ENCODE results near the gene GCGR. TPM values are rescaled to one million over a fixed set of nuclear protein-coding genes. Genes with fewer than 3 reads are reported as not detected.

GCGR gene
- total RNA-seq, 4 donors from 2014 or later, result 0.52 to 3.8 (median 1.3) TPM

DNA sequence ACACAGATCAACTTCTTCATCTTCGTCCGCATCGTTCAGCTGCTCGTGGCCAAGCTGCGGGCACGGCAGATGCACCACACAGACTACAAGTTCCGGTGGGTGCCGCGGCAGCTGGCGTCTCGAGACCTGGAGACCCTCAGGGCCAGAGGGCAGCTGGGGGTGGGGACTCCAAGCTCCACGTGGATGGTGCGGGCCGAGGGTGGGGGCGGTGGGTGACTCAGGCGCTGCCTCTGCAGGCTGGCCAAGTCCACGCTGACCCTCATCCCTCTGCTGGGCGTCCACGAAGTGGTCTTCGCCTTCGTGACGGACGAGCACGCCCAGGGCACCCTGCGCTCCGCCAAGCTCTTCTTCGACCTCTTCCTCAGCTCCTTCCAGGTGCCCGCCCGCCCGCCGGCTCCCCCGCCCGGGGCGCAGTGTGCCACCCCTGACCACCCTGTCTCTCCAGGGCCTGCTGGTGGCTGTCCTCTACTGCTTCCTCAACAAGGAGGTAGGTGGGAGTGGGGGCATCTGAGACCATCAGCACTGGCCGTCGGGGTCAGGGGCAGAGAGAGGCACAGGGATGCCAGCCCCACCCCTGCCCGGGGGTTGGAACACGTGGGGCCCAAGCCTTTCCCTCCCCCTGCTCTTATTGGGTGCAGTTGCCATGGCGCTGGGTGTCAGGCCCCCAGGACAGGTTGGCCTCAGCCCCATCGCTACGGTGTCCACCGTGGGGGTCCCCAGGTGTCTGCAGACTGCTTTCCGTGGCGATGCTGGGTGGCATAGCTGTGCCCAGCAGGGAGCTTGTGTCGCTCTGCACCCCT, 8.8 kb downstream of the GCGR start:
- peaks cover 7% of the 10 kb centered on the region for H3K4me1 ChIP-seq
- 89% methylated on average over 19 of the region's 45 CpGs for WGBS
- peaks cover 55% of the 10 kb centered on the region for H3K27me3 ChIP-seq
- no peak for TF ChIP-seq EP300 (IDR thresholded peaks at IDR 0.05)
- TF ChIP-seq POLR2AphosphoS5 (IDR thresholded peaks at IDR 0.05), result no peak
- DNase-seq (ENCODE audit: low spot score in 2 of 2), result no peak
- no peak overlapping the region for H3K27ac ChIP-seq
- no peaks in the 10 kb centered on the region for H3K9me3 ChIP-seq
- H3K36me3 ChIP-seq, result no peaks in the 10 kb centered on the region
- no peak overlapping the region for H3K4me3 ChIP-seq

DNA sequence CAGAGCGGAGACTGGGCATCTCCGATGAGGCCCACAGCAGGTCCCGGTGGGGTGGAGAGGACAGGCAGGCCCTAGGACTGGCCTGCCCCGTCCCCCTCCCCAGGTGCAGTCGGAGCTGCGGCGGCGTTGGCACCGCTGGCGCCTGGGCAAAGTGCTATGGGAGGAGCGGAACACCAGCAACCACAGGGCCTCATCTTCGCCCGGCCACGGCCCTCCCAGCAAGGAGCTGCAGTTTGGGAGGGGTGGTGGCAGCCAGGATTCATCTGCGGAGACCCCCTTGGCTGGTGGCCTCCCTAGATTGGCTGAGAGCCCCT, 9.4 kb downstream of the GCGR start:
- TF ChIP-seq POLR2AphosphoS5 (IDR thresholded peaks at IDR 0.05) (no peak), CTCF (IDR thresholded peaks at IDR 0.05) (no peak), POLR2A (IDR thresholded peaks at IDR 0.05) (no peak), EP300 (IDR thresholded peaks at IDR 0.05) (no peak)
- no peak overlapping the region for H3K4me3 ChIP-seq

GRCh38 chr17:81813861-81814683, 10.1 kb downstream of the GCGR start:
- Histone ChIP-seq H3K36me3 (no peaks in the 10 kb centered on the region), H3K27me3 (peaks cover 43% of the 10 kb centered on the region), H3K4me3 (no peak overlapping the region), H3K9me3 (no peaks in the 10 kb centered on the region), H3K4me1 (peaks cover 7% of the 10 kb centered on the region), H3K27ac (no peak overlapping the region)
- no peak for DNase-seq (ENCODE audit: low spot score in 2 of 2)
- 90% methylated on average over 8 of the region's 41 CpGs for WGBS
- TF ChIP-seq POLR2AphosphoS5 (IDR thresholded peaks at IDR 0.05) (no peak), EP300 (IDR thresholded peaks at IDR 0.05) (no peak), CTCF (IDR thresholded peaks at IDR 0.05) (no peak), POLR2A (IDR thresholded peaks at IDR 0.05) (no peak)

More for the DNA sequence above, 9.4 kb downstream of the GCGR start:
- H3K36me3 ChIP-seq, result no peaks in the 10 kb centered on the region
- H3K27me3 ChIP-seq, result peaks cover 50% of the 10 kb centered on the region
- H3K9me3 ChIP-seq, result no peaks in the 10 kb centered on the region
- DNase-seq (ENCODE audit: low spot score in 2 of 2), result no peak
- H3K4me1 ChIP-seq, result peaks cover 7% of the 10 kb centered on the region
- H3K27ac ChIP-seq, result no peak overlapping the region
- WGBS, result no CpG with 5 or more reads among the region's 15 CpGs

- WGBS, result 31% methylated on average over 7 of the region's 24 CpGs
- Histone ChIP-seq H3K27me3 (peaks cover 34% of the 10 kb centered on the region), H3K9me3 (no peaks in the 10 kb centered on the region), H3K36me3 (no peaks in the 10 kb centered on the region), H3K4me3 (no peak overlapping the region), H3K4me1 (peaks cover 7% of the 10 kb centered on the region), H3K27ac (no peak overlapping the region)
- TF ChIP-seq POLR2AphosphoS5 (IDR thresholded peaks at IDR 0.05) (no peak), POLR2A (IDR thresholded peaks at IDR 0.05) (no peak), EP300 (IDR thresholded peaks at IDR 0.05) (no peak), CTCF (IDR thresholded peaks at IDR 0.05) (no peak)
- no peak for DNase-seq (ENCODE audit: low spot score in 2 of 2)
Observed at GRCh38 chr17:81814748-81815645, 11.0 kb downstream of the GCGR start.

- Histone ChIP-seq H3K9me3 (no peaks in the 10 kb centered on the region), H3K36me3 (no peaks in the 10 kb centered on the region), H3K27me3 (peaks cover 28% of the 10 kb centered on the region), H3K27ac (no peak overlapping the region), H3K4me1 (peaks cover 7% of the 10 kb centered on the region), H3K4me3 (no peak overlapping the region)
- TF ChIP-seq EP300 (IDR thresholded peaks at IDR 0.05) (no peak), POLR2AphosphoS5 (IDR thresholded peaks at IDR 0.05) (no peak), CTCF (IDR thresholded peaks at IDR 0.05) (no peak), POLR2A (IDR thresholded peaks at IDR 0.05) (no peak)
- no peak for DNase-seq (ENCODE audit: low spot score in 2 of 2)
- 53% methylated on average over 2 of the region's 2 CpGs for WGBS
Observed at GRCh38 chr17:81815646-81815986, 11.7 kb downstream of the GCGR start.
